BE2C (cell line): ENCODE data around the gene C3orf20.

Experiments
- DNase-seq: peaks from one replicate; pipeline ENCODE4 v3.0.0-alpha.2; 2020
- H3K27me3 ChIP-seq: fragments of 250-450 bp; sonication (Bioruptor Pico); 2 replicates; pipeline ENCODE4 v1.5.1; 2020; ENCODE audit warnings: mild to moderate bottlenecking
- H3K36me3 ChIP-seq: fragments of 250-450 bp; sonication (Bioruptor Pico); 2 replicates; pipeline ENCODE4 v1.5.1; 2020; ENCODE audit warnings: mild to moderate bottlenecking
- H3K4me1 ChIP-seq: fragments of 250-450 bp; sonication (Bioruptor Pico); 2 replicates; pipeline ENCODE4 v1.5.1; 2020
- H3K4me3 ChIP-seq: 2 replicates; pipeline ENCODE4 v1.5.1; 2011; ENCODE audit warnings: low read depth, low read length
- H3K9me3 ChIP-seq: fragments of 250-450 bp; sonication (Bioruptor Pico); 2 replicates; pipeline ENCODE4 v1.5.1; 2020
- CTCF ChIP-seq: IDR thresholded peaks from 2 replicates; pipeline ENCODE4 v1.5.1; 2012; ENCODE audit warnings: mild to moderate bottlenecking, low read depth, low read length

The C3orf20 gene

GRCh38 chr3:14676881-14677280 is 1.9 kb downstream of the C3orf20 start:
- no peaks in the 10 kb centered on the region for H3K27me3 ChIP-seq
- H3K9me3 ChIP-seq: no peaks in the 10 kb centered on the region
- no peak for TF ChIP-seq CTCF
- no peaks in the 10 kb centered on the region for H3K36me3 ChIP-seq
- DNase-seq: no peak
- H3K4me1 ChIP-seq: no peaks in the 10 kb centered on the region
- H3K4me3 ChIP-seq: no peak overlapping the region

- no peak for DNase-seq
- no peaks in the 10 kb centered on the region for H3K4me1 ChIP-seq
- no peaks in the 10 kb centered on the region for H3K9me3 ChIP-seq
- H3K27me3 ChIP-seq: no peaks in the 10 kb centered on the region
- no peak for TF ChIP-seq CTCF
- H3K36me3 ChIP-seq: no peaks in the 10 kb centered on the region
- no peak overlapping the region for H3K4me3 ChIP-seq
These were observed 3.1 kb downstream of the C3orf20 start for GRCh38 chr3:14678015-14678503.

- TF ChIP-seq CTCF: no peak
- H3K4me3 ChIP-seq: no peak overlapping the region
- H3K4me1 ChIP-seq: no peaks in the 10 kb centered on the region
- H3K27me3 ChIP-seq: no peaks in the 10 kb centered on the region
- no peaks in the 10 kb centered on the region for H3K9me3 ChIP-seq
- DNase-seq: no peak
- H3K36me3 ChIP-seq: no peaks in the 10 kb centered on the region
These were observed 5.2 kb downstream of the C3orf20 start for GRCh38 chr3:14680115-14680514.

- Histone ChIP-seq H3K4me3 (no peak overlapping the region), H3K27me3 (no peaks in the 10 kb centered on the region), H3K9me3 (no peaks in the 10 kb centered on the region), H3K36me3 (no peaks in the 10 kb centered on the region), H3K4me1 (no peaks in the 10 kb centered on the region)
- DNase-seq: no peak
- no peak for TF ChIP-seq CTCF
These were observed 5.8 kb downstream of the C3orf20 start for GRCh38 chr3:14680716-14681115.

- TF ChIP-seq CTCF: no peak
- Histone ChIP-seq H3K4me1 (no peaks in the 10 kb centered on the region), H3K4me3 (no peak overlapping the region), H3K27me3 (no peaks in the 10 kb centered on the region), H3K36me3 (no peaks in the 10 kb centered on the region), H3K9me3 (no peaks in the 10 kb centered on the region)
- DNase-seq: no peak
These were observed 9.5 kb downstream of the C3orf20 start for GRCh38 chr3:14684447-14684846.

- no peak for TF ChIP-seq CTCF
These were observed 10.2 kb downstream of the C3orf20 start for GRCh38 chr3:14685179-14685578.

More at GRCh38 chr3:14685179-14685578, 10.2 kb downstream of the C3orf20 start:
- H3K4me3 ChIP-seq: no peak overlapping the region
- no peaks in the 10 kb centered on the region for H3K36me3 ChIP-seq
- no peaks in the 10 kb centered on the region for H3K4me1 ChIP-seq
- DNase-seq: no peak
- no peaks in the 10 kb centered on the region for H3K27me3 ChIP-seq
- no peaks in the 10 kb centered on the region for H3K9me3 ChIP-seq
